Panc1 (cell line): ENCODE results near the gene MEGF11.

Experiments used
- POLR2AphosphoS5 ChIP-seq: IDR thresholded peaks from 2 replicates; pipeline ENCODE4 v1.6.1; 2012; ENCODE audit warnings: mild to moderate bottlenecking, low read depth, low read length, moderate library complexity
- TF ChIP-seq, protein P1 (sequence below): fragments of 450-650 bp; IDR thresholded peaks from 2 replicates; pipeline ENCODE4 v1.5.1; 2017; ENCODE audit warnings: mild to moderate bottlenecking

DNA sequence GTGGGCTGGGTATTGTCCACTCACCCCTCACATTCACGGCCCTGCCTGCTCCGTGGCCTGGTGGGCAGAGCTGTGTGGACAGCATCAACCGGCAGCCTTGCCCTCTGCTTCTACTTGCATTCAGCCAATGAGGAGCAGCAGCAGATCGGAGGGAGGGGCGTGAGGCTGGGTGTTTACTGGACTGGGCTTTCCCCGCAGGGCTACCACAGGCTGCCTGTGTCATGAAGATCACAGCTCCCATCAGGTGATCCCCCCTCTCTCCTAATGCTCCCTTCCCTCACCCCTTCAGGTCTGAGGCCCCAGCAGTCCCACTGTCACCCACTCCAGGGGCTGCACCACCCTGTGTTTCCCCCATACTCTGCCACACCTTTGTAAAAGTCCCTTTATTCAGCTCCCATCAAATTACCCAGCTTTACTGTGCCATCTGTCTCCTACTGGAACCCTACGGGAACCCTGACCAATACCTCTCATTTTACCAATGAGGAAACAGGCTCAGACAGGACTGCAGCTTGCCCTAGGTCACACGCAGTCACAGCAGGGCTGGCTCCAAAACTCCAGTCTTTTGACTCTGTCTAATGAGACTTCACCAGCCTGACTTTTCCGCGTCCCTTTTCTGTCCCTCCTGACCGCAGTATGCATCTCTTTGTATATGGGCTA is 81.1 kb downstream of the MEGF11 start:
- TF ChIP-seq, protein P1, sequence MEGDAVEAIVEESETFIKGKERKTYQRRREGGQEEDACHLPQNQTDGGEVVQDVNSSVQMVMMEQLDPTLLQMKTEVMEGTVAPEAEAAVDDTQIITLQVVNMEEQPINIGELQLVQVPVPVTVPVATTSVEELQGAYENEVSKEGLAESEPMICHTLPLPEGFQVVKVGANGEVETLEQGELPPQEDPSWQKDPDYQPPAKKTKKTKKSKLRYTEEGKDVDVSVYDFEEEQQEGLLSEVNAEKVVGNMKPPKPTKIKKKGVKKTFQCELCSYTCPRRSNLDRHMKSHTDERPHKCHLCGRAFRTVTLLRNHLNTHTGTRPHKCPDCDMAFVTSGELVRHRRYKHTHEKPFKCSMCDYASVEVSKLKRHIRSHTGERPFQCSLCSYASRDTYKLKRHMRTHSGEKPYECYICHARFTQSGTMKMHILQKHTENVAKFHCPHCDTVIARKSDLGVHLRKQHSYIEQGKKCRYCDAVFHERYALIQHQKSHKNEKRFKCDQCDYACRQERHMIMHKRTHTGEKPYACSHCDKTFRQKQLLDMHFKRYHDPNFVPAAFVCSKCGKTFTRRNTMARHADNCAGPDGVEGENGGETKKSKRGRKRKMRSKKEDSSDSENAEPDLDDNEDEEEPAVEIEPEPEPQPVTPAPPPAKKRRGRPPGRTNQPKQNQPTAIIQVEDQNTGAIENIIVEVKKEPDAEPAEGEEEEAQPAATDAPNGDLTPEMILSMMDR: no peak
- no peak for TF ChIP-seq POLR2AphosphoS5
